ENCODE data around the gene GAGE10. TPM values are rescaled to one million over a fixed set of nuclear protein-coding genes. Genes with fewer than 3 reads are reported as not detected.
A peak's percentile ranks its signal among the peaks of the same experiment; 100 is the strongest.
"Not testable (repeated sequence)": the region's sequence is repeated elsewhere in the genome, so short reads cannot be mapped to it uniquely, and the experiment has no call there.

Gene GAGE10
- total and polyA plus RNA-seq, 9 of the 15 experiments (the other 6 are each of a cell fraction or from before 2014, with no cell fraction given) = 0.80 to 3.1 (median 0.96) TPM; not detected in 4

DNA sequence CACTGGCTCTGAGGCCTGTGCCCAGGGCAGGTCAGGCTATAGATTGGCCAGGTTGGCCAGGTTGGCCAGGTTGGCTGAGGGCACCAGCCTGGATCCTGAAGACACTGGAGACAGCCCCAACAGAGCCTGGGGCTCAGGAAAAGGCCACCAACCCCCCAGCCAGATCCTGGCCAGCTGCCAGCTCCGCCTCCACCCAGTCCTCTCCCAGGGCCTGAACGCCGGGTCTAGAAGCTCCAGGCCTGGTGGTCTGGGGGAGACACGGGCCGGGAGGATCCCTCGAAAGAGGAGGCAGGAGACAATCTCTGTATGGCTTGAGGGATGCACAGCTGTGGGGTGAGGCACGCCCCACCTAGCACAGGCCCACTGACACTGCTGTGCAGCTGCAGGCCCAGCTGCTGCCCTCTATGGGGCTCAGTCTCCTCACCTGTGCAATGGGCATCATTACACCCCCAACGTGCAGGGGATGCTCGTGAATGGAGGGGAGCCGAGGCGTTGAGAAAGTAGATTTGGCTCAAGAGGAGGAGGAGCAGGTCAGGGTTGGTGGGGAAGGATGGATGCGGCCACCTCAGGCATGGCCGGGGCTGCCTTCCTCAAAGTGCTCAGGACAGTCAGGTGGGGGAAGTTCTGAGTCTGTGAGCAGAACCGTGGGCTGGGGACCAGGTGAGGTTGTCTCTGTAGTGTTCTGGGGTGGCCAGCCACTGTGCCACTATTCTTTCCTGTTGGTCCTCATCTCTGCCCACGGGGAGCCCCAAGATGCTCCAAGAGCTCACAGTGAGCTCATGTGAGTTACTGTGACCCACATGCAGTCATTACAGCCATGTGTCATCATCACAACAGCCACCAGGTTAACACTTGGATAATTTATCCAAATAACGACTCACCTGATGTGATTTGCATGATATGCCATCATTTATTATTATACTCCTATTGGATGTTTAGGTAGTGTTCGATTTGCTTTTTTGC, 10.8 kb upstream of the GAGE10 start:
- Histone ChIP-seq H3K4me3 (no peak overlapping the region), H3K9me3 (replicated peaks; ENCODE audit: control insufficient read depth, insufficient read depth, low read depth, low read length) (no peaks in the 10 kb centered on the region), H3K27ac (ENCODE audit: extremely low read depth, low read depth, low read length) (no peak overlapping the region), H3K4me2 (ENCODE audit: insufficient read depth, low read length) (no peak overlapping the region), H3K79me2 (ENCODE audit: control insufficient read depth, insufficient read depth, low read length) (no peaks in the 10 kb centered on the region), H3K9me1 (ENCODE audit: control insufficient read depth, insufficient read depth, low read length) (no peaks in the 10 kb centered on the region), H4K20me1 (replicated peaks; ENCODE audit: control insufficient read depth, insufficient read depth, low read length) (no peaks in the 10 kb centered on the region), H3K4me1 (replicated peaks in 1 of 2; ENCODE audit: control insufficient read depth in 2 of 2, insufficient read depth in 2 of 2, low read length in 2 of 2) (peaks cover 4 to 13% of the 10 kb centered on the region in 2 experiments; a peak in 4 of 5 replicates), H3K36me3 (ENCODE audit: control insufficient read depth, insufficient read depth, low read length) (no peaks in the 10 kb centered on the region), H3K9ac (ENCODE audit: insufficient read depth in 1 of 2, low read depth in 2 of 2, low read length in 2 of 2) (peak overlapping the region in 1 of 2 experiments; percentile 61; a peak in 2 of 4 replicates), H3K27me3 (ENCODE audit: control insufficient read depth in 2 of 2, insufficient read depth in 2 of 2, low read length in 2 of 2) (no peaks in the 10 kb centered on the region), H2AFZ (ENCODE audit: low read depth, low read length) (peak overlapping the region; percentile 75)
- BruUV-seq (replicated peaks) = no TSS peak
- ChIA-PET POLR2A (interaction anchor here (0.6 kb wide), 1 partner anchor 17 kb away, joined by 4 read pairs; no protein-coding TSS in a partner anchor), CTCF (ENCODE audit: low intra/inter-chr PET ratio) (interaction anchor here (1.6 kb wide), 1 partner anchor 462 kb away, joined by 3 read pairs; no protein-coding TSS in a partner anchor)
- intact Hi-C loops (cut with micrococcal nuclease) = loop anchor here (2.0 to 5.0 kb wide), 3 partner anchors 344 to 545 kb away; no protein-coding TSS in a partner anchor
- in situ Hi-C loops (cut with MboI) = loop anchor here (10.0 kb wide), 1 partner anchor 242 kb away; the partner anchor contains the start of gene GAGE12C
- 41% methylated on average over 16 of the region's 17 CpGs for WGBS (ENCODE audit: insufficient coverage, low coverage, missing lambda C conversion rate)
- TF ChIP-seq SAFB2 (IDR thresholded peaks at IDR 0.05; ENCODE audit: borderline replicate concordance, low read depth, low read length, severe bottlenecking) (no peak), RBM25 (IDR thresholded peaks at IDR 0.05; ENCODE audit: low read depth, low read length, severe bottlenecking) (peak; percentile 48), MTF1 (CRISPR knock-in tag; IDR thresholded peaks at IDR 0.05; ENCODE audit: borderline replicate concordance) (no peak), BCOR (IDR thresholded peaks at IDR 0.05) (peak; percentile 53; the same call in 1 of the 2 replicates), HDGF (IDR thresholded peaks at IDR 0.05) (no peak), ZZZ3 (IDR thresholded peaks at IDR 0.05) (no peak), ELF4 (CRISPR knock-in tag; IDR thresholded peaks at IDR 0.05) (no peak), KDM1A (IDR thresholded peaks at IDR 0.05) (0 out of 4 replicates have a peak, but pooled peaks of 1 of the 2 experiments have one; percentile 23), ZNF12 (CRISPR knock-in tag; IDR thresholded peaks at IDR 0.05) (no peak), ZNF717 (CRISPR knock-in tag; IDR thresholded peaks at IDR 0.05) (no peak), ARNT (IDR thresholded peaks at IDR 0.05) (no peak), NFIC (IDR thresholded peaks at IDR 0.05) (peak; percentile 89), SP1 (CRISPR knock-in tag; IDR thresholded peaks at IDR 0.05) (no peak)
- TF ChIP-seq, protein P1, sequence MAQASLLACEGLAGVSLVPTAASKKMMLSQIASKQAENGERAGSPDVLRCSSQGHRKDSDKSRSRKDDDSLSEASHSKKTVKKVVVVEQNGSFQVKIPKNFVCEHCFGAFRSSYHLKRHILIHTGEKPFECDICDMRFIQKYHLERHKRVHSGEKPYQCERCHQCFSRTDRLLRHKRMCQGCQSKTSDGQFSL (CRISPR knock-in tag; IDR thresholded peaks at IDR 0.05) = peak; percentile 84
- TF ChIP-seq, protein P1 (tag; IDR thresholded peaks at IDR 0.05) = no peak
- no peak for DNase-seq (ENCODE audit: extremely low read depth in 1 of 4, low spot score in 3 of 4)
- peak; percentile 13 for ATAC-seq
- FAIRE-seq = no peak

GRCh38 chrX:49299293-49299692, 4.2 kb upstream of the GAGE10 start:
- DNase-seq (ENCODE audit: extremely low read depth in 1 of 4, low spot score in 3 of 4); BruUV-seq (replicated peaks); H3K27me3 ChIP-seq (ENCODE audit: control insufficient read depth in 2 of 2, insufficient read depth in 2 of 2, low read length in 2 of 2); intact Hi-C loops (cut with micrococcal nuclease); H2AFZ ChIP-seq (ENCODE audit: low read depth, low read length); H3K4me3 ChIP-seq; CTCF ChIA-PET (ENCODE audit: low intra/inter-chr PET ratio); H3K9ac ChIP-seq (ENCODE audit: insufficient read depth in 1 of 2, low read depth in 2 of 2, low read length in 2 of 2); FAIRE-seq; H3K27ac ChIP-seq (ENCODE audit: extremely low read depth, low read depth, low read length); H3K9me3 ChIP-seq (replicated peaks; ENCODE audit: control insufficient read depth, insufficient read depth, low read depth, low read length); H3K4me1 ChIP-seq (replicated peaks in 1 of 2; ENCODE audit: control insufficient read depth in 2 of 2, insufficient read depth in 2 of 2, low read length in 2 of 2); POLR2A ChIA-PET; H3K4me2 ChIP-seq (ENCODE audit: insufficient read depth, low read length); ATAC-seq; H3K36me3 ChIP-seq (ENCODE audit: control insufficient read depth, insufficient read depth, low read length); H4K20me1 ChIP-seq (replicated peaks; ENCODE audit: control insufficient read depth, insufficient read depth, low read length); H3K9me1 ChIP-seq (ENCODE audit: control insufficient read depth, insufficient read depth, low read length); H3K79me2 ChIP-seq (ENCODE audit: control insufficient read depth, insufficient read depth, low read length): not testable (repeated sequence)
- WGBS (ENCODE audit: insufficient coverage, low coverage, missing lambda C conversion rate) = 14% methylated on average over 4 of the region's 5 CpGs
- in situ Hi-C loops (cut with MboI) = loop anchor here (10.0 kb wide), 1 partner anchor 236 kb away; the partner anchor contains the start of gene GAGE12C
